Fibroblast of mammary gland (primary cell): ENCODE results near the gene LGALS4.
"Not testable (repeated sequence)": the region's sequence is repeated elsewhere in the genome, so short reads cannot be mapped to it uniquely, and the experiment has no call there.

ENCODE experiments used
- DNase-seq: peaks from one replicate; pipeline ENCODE4 v3.0.0-alpha.2; 2010; ENCODE audit warnings: low read depth
- H3K4me3 ChIP-seq: 2 replicates; pipeline ENCODE4 v1.5.1; 2011; ENCODE audit warnings: low read depth, mild to moderate bottlenecking, low read length, moderate library complexity; ENCODE audit not compliant: control insufficient read depth
- TF ChIP-seq, protein P1 (sequence below): conservative IDR thresholded peaks from 2 replicates; pipeline ENCODE4 v1.5.1; 2011; ENCODE audit warnings: low read depth, low read length, inconsistent platforms; ENCODE audit not compliant: control insufficient read depth, insufficient read depth

Gene LGALS4

DNA sequence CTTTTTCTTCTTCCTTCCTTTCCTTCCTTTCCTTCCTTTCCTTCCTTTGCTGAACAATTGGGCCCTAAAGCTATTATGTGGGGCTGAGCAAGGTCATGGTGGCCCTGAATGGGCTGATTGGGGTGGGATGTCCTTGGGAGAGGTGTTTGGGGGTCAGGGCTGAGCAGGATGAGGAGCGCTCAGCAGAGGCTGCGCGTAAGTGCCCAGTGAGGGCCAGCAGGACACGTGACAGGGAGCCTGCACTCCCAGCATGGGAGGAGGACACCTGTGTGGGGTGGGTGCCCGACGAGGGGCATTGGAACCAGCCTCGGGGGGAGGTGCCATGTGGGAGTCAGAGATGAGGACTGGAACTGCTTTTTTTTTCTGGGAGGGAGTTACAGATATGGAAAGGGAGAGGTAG is 34.0 kb downstream of the LGALS4 start:
- H3K4me3 ChIP-seq: no peak overlapping the region
- TF ChIP-seq, protein P1, sequence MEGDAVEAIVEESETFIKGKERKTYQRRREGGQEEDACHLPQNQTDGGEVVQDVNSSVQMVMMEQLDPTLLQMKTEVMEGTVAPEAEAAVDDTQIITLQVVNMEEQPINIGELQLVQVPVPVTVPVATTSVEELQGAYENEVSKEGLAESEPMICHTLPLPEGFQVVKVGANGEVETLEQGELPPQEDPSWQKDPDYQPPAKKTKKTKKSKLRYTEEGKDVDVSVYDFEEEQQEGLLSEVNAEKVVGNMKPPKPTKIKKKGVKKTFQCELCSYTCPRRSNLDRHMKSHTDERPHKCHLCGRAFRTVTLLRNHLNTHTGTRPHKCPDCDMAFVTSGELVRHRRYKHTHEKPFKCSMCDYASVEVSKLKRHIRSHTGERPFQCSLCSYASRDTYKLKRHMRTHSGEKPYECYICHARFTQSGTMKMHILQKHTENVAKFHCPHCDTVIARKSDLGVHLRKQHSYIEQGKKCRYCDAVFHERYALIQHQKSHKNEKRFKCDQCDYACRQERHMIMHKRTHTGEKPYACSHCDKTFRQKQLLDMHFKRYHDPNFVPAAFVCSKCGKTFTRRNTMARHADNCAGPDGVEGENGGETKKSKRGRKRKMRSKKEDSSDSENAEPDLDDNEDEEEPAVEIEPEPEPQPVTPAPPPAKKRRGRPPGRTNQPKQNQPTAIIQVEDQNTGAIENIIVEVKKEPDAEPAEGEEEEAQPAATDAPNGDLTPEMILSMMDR: no peak
- no peak for DNase-seq

DNA sequence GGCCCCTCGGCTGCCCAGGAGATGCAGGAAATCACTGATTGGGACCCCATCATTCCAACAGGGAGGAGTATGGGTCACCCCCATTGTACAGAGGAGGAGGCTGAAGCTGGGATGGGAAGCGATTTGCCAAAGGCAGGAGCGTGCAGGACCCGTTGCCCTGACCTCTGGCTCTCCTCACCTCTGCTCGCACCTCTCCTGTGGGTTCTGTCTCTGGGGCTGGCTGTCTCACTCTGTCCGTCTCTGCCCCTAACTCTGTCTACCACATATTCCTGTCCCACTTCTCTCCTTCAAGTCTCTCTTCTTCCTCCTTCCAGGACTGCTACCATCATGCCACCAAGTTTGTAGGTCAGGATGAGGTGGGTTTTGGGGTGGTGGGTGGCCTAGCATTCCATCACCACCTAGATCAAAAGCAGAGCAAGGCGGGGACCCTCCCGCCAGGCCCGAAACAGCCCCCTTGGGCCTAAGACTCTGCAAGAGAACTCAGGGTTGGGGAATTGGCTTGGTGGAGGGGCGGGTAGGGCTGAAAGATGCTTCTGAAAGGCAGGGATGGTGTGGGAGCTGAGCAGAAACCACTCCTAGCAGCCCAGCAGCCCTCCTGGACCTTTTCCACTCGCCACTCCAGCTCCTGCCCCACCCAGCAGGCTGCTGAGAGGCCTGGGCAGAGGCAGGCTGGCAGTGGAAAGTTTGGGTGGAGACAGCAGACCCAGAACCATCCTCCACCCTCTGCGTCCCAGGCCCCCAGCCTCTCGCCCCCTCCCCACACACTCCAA is 38.4 kb downstream of the LGALS4 start:
- no peak for DNase-seq
- TF ChIP-seq, protein P1: no peak
- no peak overlapping the region for H3K4me3 ChIP-seq

DNA sequence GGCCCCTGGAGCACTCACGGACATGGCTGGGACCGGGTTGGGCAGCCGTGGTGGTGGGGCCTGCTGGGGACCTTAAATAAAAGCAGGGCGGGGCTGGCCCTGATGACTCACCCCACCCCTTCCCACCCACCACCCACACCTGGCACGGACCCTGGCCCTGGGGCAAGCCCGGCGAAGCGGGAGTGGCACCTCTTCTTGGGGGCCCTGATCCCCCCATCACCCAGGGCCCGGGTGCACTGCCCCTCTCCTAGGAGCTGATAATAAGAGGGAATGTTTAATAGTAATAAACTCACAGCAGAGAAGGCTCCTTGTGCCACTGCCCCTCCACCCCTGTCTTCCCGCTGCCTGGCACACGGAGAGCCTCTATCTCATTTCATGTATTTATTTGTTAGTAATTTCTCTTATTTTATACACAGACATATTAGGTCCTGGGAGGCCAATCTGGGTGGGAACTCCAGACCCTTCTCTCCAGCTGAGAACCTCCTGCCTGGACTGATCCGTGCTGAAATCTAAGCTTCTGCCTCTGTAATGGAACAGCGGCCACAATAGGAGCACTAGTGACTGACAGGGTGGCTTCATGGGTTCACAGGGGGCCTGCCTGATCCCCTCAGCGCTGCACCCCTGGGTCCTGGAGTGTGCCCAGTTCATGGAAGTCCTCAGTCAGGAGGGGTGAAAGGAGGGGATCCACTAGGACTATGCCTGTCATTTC is 39.1 kb downstream of the LGALS4 start, which contains the start of gene LGALS7:
LGALS7 (minus strand) TSS at position 49 of the 709 bp plus-strand sequence; CDS start at position 24, 25 bp downstream.
- TF ChIP-seq, protein P1: no peak
- H3K4me3 ChIP-seq: no peak within 1 kb of the TSS
- no peak for DNase-seq

DNA sequence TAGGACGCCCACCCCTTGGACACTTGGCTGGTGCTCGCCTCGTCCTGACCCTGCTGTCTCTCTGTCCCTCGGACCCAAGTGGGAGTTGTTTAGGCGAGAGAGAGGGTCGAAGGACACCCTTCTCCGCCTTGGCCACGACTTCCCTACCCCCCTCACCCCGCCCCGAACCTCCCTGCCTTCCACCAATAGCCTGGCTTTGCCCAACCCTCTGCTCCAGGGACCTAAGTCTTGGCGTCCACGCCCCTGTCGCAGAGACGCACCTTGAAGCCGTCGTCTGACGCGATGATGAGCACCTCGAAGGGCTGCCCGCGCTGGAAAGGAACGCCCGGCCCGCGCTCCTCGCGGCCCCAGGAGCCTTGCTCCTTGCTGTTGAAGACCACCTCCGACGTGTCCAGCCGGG is 41.2 kb downstream of the LGALS4 start:
- not testable (repeated sequence) for H3K4me3 ChIP-seq, DNase-seq

DNA sequence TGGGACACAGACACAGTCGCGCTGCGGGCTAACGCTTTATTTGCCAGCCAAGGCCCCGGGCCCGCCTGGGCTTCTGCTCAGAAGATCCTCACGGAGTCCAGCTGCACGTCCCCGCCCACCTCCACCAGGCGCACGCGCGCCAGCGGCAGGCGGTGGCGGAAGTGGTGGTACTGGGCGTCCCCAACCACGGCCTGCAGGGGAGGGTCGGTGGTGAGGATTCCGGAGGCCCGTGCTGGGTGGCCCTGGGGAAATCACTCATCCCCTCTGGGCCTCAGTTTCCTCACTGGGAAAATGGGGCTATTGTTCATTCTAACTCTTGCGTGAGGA is 41.8 kb downstream of the LGALS4 start:
- H3K4me3 ChIP-seq, DNase-seq: not testable (repeated sequence)

DNA sequence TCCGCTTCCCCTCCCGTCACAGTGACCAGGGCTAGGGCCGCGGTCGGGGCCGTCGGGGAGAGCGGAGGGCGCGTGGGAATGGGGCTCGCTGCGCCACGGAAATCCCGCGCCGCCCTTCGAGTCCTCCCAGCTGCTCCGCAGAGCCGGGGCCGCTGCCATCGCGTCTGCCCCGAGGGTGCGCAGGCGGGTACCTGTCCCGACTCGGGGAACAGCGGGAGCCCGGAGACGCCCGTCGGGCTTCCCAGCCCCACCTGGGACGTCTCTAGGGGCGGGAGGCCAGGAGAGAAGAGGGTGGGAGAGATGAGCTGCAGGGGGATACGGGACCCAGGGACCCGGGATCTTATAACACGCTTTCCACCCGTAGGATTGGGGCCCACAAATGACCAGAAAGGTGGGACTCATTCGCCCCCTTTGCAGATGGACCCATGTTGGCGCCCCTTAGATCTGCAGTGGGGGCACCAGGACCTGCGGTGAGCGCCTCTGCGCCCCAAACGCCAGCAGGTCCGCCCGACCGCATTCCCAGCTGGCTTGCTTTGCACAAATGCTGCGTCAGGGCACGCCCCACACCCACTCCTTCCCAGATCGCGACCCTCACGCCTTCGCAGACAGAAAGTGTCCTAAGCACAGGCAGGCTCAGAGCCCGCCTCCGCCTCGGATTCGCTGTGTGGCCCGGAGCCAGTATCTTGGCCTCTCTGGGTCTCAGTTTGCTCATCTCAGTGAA is 42.4 kb downstream of the LGALS4 start:
- DNase-seq, H3K4me3 ChIP-seq: not testable (repeated sequence)

DNA sequence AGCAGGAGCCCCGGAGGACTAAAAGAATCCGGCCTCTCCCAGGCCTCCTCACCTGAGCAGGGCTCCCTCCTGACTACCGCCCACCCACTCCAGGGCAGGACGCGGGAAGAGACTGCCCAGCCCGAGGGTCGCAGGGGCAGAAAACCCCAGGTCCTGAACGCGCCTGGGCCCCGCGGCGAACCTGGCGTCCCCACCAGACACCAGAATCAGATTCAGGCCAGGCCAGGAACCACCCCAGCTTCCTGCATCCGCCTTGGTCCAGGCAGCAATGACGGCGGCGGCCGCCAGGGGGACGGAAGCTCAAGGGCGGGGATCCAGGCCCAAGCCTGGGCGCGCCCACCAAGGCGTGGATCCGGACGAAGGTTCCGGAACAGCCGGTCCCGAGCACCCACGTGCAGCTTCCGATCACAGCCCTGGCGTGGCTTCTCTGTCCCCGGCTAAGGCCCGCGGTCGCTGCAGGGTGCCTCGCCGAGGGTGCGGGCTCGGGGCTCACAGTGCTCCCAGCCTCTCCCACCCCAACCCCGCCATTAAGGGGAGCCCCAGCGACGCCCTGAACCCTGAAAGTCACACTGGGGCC is 43.0 kb downstream of the LGALS4 start:
- peak; percentile 72 for DNase-seq
- no peak overlapping the region for H3K4me3 ChIP-seq
- TF ChIP-seq, protein P1: peak; percentile 53
